OCI-LY1 (cell line): ENCODE measurements around the gene KL.
A peak's percentile ranks its signal among the peaks of the same experiment; 100 is the strongest.

ENCODE experiments used
- EZH2 ChIP-seq: fragments of 200-600 bp; sonication (generic), shearing (Covaris generic); IDR thresholded peaks from 2 replicates; pipeline ENCODE4 v1.8.0; 2017; ENCODE audit warnings: borderline replicate concordance, mixed run types, mild to moderate bottlenecking, antibody characterized with exemption, low read length, moderate library complexity, mixed read lengths
- TF ChIP-seq, protein P1 (sequence below): fragments of 200-600 bp; sonication (generic), shearing (Covaris generic); IDR thresholded peaks from 2 replicates; pipeline ENCODE4 v1.5.1; 2017; ENCODE audit warnings: mild to moderate bottlenecking, antibody characterized with exemption, low read length, moderate library complexity, mixed read lengths

DNA sequence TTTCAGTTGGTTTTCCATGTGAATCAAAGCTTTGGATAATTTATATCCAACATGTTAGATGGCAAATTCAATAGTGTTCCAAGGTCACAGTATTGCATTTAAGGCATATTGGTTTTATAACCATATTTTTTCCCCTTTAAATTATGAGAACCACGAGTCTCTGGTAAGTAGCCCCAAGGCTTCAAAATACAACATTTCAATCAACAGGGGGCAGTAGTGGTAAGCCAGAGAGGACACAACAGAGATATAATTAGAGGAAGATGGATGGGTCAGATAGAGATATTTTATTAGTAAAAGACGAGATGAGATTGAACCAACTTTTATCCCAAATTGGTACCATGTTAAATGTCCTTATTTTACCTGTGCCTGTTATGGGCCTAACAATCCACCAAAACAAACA is 53.1 kb downstream of the KL start:
- TF ChIP-seq EZH2: no peak
- TF ChIP-seq, protein P1, sequence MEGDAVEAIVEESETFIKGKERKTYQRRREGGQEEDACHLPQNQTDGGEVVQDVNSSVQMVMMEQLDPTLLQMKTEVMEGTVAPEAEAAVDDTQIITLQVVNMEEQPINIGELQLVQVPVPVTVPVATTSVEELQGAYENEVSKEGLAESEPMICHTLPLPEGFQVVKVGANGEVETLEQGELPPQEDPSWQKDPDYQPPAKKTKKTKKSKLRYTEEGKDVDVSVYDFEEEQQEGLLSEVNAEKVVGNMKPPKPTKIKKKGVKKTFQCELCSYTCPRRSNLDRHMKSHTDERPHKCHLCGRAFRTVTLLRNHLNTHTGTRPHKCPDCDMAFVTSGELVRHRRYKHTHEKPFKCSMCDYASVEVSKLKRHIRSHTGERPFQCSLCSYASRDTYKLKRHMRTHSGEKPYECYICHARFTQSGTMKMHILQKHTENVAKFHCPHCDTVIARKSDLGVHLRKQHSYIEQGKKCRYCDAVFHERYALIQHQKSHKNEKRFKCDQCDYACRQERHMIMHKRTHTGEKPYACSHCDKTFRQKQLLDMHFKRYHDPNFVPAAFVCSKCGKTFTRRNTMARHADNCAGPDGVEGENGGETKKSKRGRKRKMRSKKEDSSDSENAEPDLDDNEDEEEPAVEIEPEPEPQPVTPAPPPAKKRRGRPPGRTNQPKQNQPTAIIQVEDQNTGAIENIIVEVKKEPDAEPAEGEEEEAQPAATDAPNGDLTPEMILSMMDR: peak; percentile 49; the same call in 1 of the 2 replicates
